ENCODE results near the gene NOTCH3.

NOTCH3 gene

GRCh38 chr19:15244106-15244803 lies 43.5 kb upstream of the NOTCH3 start:
- FAIRE-seq (no peak), DNase-seq (ENCODE audit: insufficient read length) (no peak)
- TF ChIP-seq TAF1 (IDR thresholded peaks at IDR 0.05; ENCODE audit: borderline replicate concordance, low read depth, low read length) (no peak), POLR2A (IDR thresholded peaks at IDR 0.05; ENCODE audit: low read depth, low read length) (no peak), POLR2AphosphoS5 (IDR thresholded peaks at IDR 0.05; ENCODE audit: low read depth, low read length) (no peak)

GRCh38 chr19:15243236-15243957 lies 42.6 kb upstream of the NOTCH3 start:
- DNase-seq (ENCODE audit: insufficient read length) = no peak
- no peak for FAIRE-seq
- no peak for TF ChIP-seq TAF1 (IDR thresholded peaks at IDR 0.05; ENCODE audit: borderline replicate concordance, low read depth, low read length)
- no peak for TF ChIP-seq POLR2A (IDR thresholded peaks at IDR 0.05; ENCODE audit: low read depth, low read length)
- no peak for TF ChIP-seq POLR2AphosphoS5 (IDR thresholded peaks at IDR 0.05; ENCODE audit: low read depth, low read length)

- FAIRE-seq (no peak), DNase-seq (ENCODE audit: insufficient read length) (no peak)
- TF ChIP-seq POLR2AphosphoS5 (IDR thresholded peaks at IDR 0.05; ENCODE audit: low read depth, low read length) (no peak), POLR2A (IDR thresholded peaks at IDR 0.05; ENCODE audit: low read depth, low read length) (no peak), TAF1 (IDR thresholded peaks at IDR 0.05; ENCODE audit: borderline replicate concordance, low read depth, low read length) (no peak)
Measured at GRCh38 chr19:15241259-15241910, 40.6 kb upstream of the NOTCH3 start.

DNA sequence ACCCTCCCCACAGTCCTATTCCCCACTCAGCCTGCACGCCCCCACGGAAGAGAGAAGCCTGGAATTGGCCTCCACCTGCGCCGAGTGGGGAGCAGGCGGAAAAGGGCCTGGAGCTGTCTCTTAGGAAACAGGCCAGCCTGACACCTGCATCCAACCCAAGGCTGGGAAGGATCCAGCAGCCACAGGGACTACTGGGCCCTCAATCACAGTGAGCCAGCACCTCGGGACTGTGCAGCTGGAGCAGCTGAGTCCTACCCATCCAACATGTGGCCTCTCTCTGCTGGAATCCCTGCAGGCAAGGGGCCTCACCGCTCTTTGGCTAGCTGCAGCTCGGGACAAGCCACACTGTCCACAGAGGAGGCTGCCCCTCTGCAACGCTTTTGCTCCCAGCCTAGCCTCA lies 39.7 kb upstream of the NOTCH3 start:
- TF ChIP-seq TAF1 (IDR thresholded peaks at IDR 0.05; ENCODE audit: borderline replicate concordance, low read depth, low read length) (no peak), POLR2A (IDR thresholded peaks at IDR 0.05; ENCODE audit: low read depth, low read length) (no peak), POLR2AphosphoS5 (IDR thresholded peaks at IDR 0.05; ENCODE audit: low read depth, low read length) (no peak)
- FAIRE-seq = no peak
- no peak for DNase-seq (ENCODE audit: insufficient read length)

DNA sequence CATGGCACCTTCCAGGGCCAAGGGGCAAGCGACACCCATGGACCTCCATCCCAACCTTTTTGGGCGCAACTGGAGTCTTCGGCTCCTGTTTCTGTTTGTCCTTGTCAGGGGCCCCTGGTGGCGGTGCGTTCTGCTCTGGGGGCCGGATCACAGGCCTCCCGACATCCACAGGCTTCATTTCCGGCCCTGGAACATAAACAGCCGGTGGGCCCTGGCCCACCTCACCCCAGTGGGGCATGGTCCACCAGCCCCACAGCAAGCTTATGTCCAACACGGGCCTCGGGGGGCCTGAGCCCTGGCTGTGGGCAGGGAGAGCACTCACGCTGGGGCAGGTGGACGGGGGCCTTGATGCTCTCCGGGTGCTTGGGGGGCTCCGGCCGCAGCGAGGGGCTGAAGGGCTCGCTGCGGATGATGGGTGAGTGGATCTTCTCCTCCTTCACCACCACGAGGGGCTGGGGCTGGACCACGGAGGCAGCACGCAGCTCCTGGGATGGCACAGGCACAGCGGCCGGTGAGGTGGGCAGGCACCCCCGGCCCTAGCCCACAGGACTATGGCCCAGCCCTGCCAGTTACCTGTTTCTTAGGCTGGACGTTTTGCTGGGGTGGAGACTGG lies 38.6 kb upstream of the NOTCH3 start:
- DNase-seq (ENCODE audit: insufficient read length) (no peak), FAIRE-seq (no peak)
- no peak for TF ChIP-seq POLR2A (IDR thresholded peaks at IDR 0.05; ENCODE audit: low read depth, low read length)
- no peak for TF ChIP-seq TAF1 (IDR thresholded peaks at IDR 0.05; ENCODE audit: borderline replicate concordance, low read depth, low read length)
- TF ChIP-seq POLR2AphosphoS5 (IDR thresholded peaks at IDR 0.05; ENCODE audit: low read depth, low read length) = no peak

- TF ChIP-seq POLR2AphosphoS5 (IDR thresholded peaks at IDR 0.05; ENCODE audit: low read depth, low read length) = no peak
- TF ChIP-seq TAF1 (IDR thresholded peaks at IDR 0.05; ENCODE audit: borderline replicate concordance, low read depth, low read length) = no peak
- no peak for TF ChIP-seq POLR2A (IDR thresholded peaks at IDR 0.05; ENCODE audit: low read depth, low read length)
- no peak for DNase-seq (ENCODE audit: insufficient read length)
- FAIRE-seq = no peak
Measured at GRCh38 chr19:15238639-15239155, 37.9 kb upstream of the NOTCH3 start.

DNA sequence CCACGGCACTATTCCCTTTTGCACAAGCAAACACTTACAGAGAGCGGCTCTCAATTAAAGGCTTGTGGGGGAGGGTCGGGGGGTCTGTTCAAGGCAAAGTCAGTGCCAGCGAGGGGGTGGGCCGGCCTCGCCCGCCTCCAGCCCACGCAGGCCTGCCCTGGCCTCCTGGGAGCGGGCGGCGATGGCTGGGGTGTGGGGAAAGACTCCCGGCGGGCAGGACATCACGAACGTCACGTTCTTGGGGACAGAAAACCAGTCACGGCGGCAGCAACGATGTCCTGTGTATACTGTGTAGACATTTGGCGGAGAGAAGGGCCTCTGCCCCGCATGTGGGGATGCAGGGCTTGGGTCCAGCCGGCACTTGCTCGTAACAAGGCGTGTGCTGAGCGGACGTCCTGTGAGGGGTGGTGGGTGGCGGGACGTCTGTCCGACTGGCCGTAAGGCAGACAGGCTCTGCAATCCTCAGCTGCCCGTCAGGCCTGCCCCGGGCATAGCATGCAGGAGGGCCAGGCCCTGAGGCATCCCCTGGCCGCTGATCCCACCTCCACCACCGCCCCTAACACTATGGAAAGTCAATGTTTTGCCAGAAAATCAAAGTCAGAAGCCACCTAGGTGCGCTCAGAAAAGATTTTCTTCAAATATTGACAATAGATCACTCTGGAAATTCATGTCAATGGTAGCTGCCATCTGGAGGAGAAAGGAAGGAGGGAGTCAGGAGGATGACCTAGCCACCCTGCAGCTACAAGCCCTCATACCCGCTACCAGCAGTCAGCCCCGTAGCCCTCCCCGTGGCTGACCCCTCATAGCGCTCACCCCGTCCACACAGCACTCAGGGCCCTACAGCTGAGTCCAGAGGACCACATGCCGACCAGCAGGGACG lies 37.2 kb upstream of the NOTCH3 start:
- TF ChIP-seq POLR2A (IDR thresholded peaks at IDR 0.05; ENCODE audit: low read depth, low read length) = no peak
- no peak for TF ChIP-seq POLR2AphosphoS5 (IDR thresholded peaks at IDR 0.05; ENCODE audit: low read depth, low read length)
- no peak for TF ChIP-seq TAF1 (IDR thresholded peaks at IDR 0.05; ENCODE audit: borderline replicate concordance, low read depth, low read length)
- FAIRE-seq (no peak), DNase-seq (ENCODE audit: insufficient read length) (no peak)

DNA sequence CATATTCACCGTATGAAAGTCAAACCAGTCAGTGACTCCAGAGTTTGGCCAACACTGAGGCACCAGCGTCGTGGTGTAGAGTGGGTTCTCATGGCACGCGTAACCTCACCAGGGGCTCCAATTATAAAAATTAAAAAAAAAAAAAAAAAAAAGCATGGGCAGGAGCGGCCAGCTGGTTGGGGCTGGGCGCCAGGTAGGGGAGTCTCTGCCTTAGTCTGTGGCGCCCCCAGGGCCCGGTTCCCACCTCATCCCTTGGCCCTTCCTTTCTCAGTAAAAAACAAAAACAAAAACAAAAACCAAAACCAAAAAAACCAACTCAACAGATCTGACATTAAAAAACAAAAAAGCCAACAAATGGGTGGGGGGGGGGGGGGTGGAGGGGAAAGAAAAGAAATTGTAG lies 36.1 kb upstream of the NOTCH3 start:
- no peak for TF ChIP-seq POLR2AphosphoS5 (IDR thresholded peaks at IDR 0.05; ENCODE audit: low read depth, low read length)
- TF ChIP-seq TAF1 (IDR thresholded peaks at IDR 0.05; ENCODE audit: borderline replicate concordance, low read depth, low read length) = no peak
- no peak for TF ChIP-seq POLR2A (IDR thresholded peaks at IDR 0.05; ENCODE audit: low read depth, low read length)
- FAIRE-seq = no peak
- no peak for DNase-seq (ENCODE audit: insufficient read length)

- FAIRE-seq (no peak), DNase-seq (ENCODE audit: insufficient read length) (no peak)
- no peak for TF ChIP-seq POLR2A (IDR thresholded peaks at IDR 0.05; ENCODE audit: low read depth, low read length)
Measured at GRCh38 chr19:15235781-15236180, 35.0 kb upstream of the NOTCH3 start.

GRCh38 chr19:15234431-15235130 lies 33.8 kb upstream of the NOTCH3 start:
- FAIRE-seq (no peak), DNase-seq (ENCODE audit: insufficient read length) (no peak)
- TF ChIP-seq POLR2AphosphoS5 (IDR thresholded peaks at IDR 0.05; ENCODE audit: low read depth, low read length) = no peak
- TF ChIP-seq TAF1 (IDR thresholded peaks at IDR 0.05; ENCODE audit: borderline replicate concordance, low read depth, low read length) = no peak
- no peak for TF ChIP-seq POLR2A (IDR thresholded peaks at IDR 0.05; ENCODE audit: low read depth, low read length)
